ENCODE data around the gene TBCA.
"Not testable (repeated sequence)": the region's sequence is repeated elsewhere in the genome, so short reads cannot be mapped to it uniquely, and the experiment has no call there.

TBCA gene

DNA sequence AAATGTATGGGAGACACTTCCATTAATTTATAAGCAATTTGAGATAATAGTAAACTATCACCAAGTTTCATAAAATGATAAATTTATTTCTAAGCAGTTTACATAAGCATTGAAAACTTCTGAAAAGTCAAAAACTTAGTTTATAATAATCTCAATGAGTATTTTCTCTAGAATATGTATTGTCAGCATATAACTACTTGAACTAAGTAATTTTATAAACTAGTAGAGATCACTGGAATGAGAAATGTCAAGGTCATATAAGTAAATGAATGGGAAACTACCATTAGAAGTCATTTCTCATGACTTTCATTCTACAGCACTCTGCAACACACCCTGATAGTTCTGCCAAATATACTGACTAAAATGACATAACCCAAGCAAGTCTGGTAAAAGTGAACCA, 3.4 kb downstream of the TBCA start:
- DNase-seq: no peak

DNA sequence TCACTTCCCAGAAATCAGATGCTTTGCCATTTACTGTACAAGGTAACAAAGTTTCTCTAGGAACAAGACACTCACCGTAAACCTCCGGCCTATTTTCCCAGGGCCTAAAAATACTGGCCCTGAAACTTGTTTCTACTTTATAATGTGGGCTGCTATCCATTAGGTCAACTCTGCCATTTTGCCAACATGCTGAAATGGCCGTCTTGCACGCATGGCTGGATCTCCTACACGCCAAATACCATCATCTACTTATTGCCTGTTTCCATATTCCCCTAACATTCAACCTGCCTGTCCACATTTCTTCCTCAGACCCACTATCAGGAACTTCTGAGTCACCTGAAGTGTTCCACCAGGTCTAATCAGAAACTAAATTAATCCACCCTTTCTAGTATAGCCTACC, 4.7 kb downstream of the TBCA start:
- DNase-seq: no peak

DNA sequence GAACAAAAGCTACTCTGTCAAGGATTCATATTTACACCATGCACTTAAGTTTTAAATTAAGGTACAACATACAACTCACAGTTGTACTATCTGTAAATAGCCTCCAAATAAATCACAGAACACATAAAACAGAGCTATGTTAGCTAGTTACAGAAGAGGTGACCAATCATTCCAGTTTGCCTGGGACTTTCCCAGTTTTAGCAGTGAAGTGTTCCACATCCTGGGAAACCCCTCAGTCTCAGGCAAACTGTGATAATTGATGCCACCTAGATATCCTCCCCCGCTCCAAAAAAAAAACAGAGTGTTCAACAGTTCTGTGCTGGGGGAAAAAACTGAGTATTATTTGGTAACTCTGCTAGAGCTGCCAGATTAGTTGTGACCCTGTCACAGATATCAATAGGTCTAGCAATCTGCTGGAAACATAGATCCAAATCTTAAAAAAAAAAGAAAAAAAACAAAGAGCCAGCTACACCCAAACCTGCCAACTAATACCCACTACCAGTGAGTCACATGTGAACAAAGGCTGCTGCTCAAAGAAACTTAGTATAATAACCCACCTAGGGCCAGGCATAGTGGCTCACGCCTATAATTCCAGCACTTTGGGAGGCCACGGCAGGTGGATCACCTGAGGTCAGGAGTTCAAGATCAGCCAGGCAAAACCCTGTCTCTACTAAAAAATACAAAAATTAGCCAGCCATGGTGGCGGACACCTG, 5.7 kb downstream of the TBCA start:
- no peak for DNase-seq

DNA sequence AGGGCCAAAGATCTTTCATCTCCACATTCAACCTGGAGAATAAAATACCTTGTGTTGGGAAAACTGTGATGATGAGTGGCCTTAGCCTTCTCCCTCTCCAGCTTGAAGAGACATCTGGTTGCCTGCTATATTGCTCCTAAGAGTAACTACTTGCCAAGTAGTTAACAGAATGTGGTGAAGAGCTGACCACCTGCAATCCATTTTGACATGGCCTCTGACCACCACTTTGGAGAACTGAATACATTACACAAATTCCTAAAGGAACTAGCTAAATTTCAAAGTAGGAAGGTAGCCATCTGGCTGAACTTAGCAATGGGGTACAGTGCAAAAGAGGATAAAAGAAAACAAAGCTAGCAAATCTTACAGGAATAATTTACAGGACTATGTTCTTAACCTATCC, 7.2 kb downstream of the TBCA start:
- no peak for DNase-seq

DNA sequence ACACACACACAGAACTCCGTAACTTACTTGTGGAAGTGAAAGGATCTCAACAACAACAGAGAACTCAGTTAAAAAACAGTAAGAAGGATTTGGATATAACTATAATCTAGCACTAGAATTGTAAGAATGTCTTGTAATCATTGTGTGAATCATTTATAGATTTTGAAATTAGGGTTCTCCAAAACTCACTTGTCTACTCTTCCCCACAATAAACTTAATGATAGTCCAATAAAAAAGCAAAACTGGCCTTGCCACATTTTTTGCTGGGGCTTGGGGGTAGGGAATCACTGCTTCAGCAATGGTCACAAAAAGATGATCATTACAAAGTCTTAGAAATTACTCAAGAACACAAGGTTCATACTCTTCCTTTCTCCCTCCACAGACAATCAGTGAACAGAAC, 8.8 kb downstream of the TBCA start:
- no peak for DNase-seq

DNA sequence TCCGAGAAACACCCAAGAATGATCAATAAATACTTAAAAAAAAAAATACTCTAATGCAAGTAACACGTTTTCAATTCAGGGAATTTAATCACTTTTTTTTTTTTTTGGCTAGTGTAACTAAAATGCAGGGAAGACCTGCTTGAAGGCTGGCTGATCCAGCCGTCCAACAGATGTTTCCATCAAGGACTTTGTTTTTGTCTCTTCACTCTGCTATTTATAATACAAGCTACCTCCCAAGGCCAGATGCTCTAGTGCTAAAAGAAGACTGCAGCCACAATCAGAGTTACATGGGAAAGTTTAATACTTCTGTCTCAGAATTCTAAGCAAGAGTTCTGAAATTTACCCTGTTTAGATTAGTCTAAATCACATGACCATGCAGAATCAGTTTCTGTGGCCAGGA, 14.5 kb downstream of the TBCA start:
- no peak for DNase-seq

DNA sequence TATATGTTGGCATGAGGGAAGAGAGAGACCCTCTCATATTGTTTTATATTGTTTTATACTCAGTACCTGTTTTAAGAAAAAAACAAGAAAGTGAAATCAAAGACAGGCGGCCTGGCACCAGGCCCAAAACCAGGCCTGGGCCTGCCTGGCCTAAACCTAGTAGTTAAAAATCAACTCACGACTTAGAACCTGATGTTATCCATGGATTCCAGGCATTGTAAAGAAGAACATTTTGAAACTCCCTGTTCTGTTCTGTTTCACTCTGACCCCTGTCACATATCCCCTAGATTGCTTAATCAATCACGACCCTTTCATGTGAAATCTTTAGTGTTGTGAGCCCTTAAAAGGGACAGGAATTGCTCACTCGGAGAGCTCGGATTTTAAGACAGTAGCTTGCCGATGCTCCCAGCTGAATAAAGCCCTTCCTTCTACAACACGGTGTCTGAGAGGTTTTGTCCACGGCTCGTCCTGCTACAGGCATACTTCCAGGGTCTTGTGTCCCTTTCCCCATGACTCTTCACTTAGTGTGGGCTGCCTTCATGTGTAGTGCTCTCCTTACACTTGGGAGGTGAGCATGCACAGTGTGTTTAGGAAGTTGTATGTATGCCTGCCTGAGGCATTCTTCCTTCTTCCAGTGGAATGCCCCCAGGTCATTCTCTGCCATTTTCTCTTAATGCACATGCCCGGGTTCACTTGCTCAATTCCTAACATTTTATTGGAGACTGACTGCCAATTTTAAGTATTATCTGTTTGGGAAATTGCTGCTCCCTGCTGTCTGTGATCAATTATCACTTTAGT, 17.8 kb downstream of the TBCA start:
- no peak for DNase-seq

DNA sequence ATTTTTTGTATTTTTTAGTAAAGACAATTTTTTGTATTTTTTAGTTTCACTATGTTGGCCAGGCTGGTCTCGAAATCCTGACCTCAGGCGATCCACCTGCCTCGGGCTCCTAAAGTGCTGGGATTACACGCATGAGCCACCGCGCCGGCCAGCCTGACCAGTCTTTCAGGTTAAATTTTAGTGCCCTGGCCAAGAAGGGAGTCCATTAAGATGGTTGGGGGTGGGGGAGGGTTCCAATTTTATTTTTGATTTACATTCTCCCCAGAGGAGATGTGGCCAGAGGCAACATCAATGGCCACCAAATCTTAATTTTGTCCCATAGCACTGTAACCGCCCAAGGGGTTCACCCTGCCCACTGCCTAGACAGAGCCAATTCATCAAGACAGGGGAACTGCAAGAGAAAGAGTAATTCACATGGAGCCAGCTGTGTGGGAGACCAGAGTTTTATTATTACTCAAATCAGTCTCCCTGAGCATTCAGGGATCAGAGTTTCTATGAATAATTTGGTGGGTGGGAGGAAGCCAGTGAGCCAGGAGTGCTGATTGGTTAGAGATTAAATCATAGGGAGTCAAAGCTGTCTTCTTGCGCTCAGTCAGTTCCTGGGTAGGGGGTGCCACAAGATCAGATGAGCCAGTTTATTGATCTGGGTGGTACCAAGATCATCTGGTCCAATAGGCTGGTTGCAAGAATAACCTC, 24.7 kb downstream of the TBCA start:
- DNase-seq: no peak

DNA sequence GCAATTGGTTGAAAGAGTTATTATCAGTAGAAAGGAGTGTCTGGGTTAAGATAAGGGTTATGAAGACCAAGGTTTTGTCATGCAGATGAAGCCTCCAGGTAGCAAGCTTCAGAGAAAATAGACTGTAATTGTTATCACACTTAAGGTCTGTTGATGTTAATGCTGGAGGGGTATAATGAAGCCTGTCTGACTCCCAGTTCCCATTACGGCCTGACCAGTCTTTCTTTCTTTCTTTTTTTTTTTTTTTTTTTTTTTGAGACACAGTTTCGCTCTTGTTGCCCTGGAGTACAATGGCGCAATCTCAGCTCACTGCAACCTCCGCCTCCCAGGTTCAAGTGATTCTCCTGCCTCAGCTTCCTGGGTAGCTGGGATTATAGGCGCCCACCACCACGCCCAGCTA, 25.2 kb downstream of the TBCA start:
- not testable (repeated sequence) for DNase-seq

DNA sequence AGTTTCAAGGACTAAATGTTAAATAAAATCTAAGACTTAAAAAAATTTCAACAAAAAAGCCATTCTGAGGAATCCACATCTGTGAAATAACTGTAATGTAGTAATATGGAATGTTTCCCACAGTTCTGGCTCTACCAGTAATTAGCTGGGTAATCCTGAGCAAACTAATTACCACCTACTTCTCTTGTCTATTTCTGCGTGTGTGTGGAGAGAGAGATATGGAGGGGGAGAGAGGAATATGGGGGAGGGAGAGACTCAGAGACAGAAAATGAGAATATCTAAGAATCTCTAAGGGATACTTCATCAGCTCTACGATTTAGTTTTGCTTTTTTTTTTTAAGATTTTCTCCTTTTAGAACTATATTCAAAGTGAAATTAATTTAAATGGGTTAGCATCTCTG, 28.0 kb downstream of the TBCA start:
- DNase-seq: no peak

DNA sequence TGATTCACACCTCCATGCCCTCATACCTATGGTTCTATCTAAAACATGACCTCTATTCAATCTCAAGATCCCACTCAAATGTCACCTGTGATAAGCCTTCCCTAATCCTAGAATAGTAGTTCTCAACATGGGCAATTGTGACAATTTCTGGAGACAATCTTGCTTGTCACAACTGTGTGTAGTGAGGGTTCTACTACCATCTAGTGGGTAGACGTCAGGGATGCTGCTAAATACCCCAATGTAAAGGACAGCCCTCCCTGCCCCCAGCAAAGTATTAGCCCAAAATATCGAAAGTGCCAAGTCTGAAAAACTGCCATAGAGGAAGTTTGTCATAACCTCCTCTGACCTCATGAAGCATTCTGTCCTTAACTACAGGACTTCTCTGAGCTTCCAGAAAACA, 32.0 kb downstream of the TBCA start:
- DNase-seq: no peak

DNA sequence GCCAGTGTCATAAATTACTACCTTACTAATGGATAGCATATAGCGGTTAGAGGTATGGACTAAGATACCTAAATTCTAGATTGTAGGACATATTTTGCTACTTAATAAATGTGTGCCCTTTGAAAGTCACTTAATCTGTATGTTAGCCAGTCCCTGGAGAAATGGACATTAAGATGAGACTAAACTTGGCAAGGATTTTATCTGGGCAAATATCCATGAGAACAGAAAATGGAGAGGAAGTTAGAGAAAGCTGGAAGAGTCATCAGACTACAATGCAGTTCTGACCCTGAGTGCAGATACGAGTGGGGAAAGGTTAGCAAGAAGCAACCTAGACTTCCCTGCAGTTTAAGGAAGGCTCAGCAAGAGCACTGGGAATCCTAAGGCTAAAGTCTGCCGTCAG, 33.0 kb downstream of the TBCA start:
- no peak for DNase-seq

DNA sequence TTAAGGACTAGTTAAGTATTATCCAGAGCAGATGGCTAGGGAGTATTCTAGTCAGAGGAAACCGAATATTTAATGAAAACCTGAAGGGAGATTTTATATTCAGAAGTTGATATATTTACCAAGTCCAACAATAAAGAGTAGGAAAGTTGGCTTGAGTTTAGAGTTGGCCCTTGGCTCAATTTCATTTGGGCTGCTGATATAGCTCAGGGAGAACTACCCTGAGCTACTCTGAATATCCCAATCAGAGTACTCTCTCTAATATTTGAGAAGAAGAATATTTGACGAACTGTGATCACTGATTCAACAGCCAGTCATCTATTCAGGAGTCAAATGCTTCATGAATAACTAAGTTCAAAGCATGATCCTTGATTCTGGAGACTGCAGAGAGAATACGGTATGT, 34.5 kb downstream of the TBCA start:
- no peak for DNase-seq

DNA sequence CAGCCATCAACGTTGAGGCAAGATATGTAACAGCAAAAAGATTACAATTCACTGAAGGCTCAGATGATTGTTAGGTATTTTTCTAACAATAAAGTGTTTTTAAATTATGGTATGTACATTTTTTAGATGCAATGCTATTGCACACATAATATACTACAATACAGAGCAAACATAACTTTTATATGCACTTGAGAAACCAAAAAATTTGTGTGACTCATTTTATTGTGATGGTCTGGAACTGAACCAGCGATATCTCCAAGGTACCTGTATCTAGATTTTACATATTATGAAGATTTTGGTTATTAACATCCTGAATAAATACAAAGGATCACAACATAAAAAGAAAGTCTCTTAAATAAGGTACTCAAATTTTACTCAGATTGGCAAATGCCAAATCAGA, 41.3 kb downstream of the TBCA start:
- no peak for DNase-seq

DNA sequence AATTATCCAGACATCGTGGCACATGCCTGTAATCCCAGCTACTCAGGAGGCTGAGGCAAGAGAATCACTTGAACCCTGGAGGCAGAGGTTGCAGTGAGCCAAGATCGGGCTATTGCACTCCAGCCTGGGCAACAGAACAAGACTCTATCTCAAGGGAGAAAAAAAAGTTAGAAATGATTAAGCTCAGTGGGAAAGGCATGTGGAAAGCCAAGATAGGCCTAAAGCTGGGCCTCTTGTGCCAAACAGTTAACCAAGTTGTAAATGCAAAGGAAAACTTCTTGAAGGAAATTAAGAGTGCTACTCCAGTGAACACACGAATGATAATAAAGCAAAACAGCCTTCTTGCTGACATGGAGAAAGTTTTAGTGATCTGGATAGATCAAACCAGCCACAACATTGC, 43.0 kb downstream of the TBCA start:
- DNase-seq: no peak

DNA sequence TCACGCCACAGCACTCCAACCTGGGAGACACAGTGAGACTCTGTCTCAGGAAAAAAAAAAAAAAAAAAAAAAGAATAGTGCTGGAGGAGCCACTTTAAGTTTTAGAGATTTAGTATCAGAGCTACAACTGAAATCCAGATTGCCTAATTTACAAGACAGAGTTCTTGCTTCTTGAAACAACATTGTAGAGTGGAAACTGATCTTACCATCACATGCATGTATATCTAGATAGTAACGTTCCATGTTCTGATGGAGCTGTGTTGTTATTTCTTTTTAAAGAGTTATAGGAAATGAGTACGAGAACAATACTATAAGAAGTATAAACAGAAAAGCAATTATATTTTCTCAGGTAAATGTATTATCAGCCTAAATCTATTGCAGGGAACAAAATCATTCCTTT, 48.9 kb downstream of the TBCA start:
- DNase-seq: no peak

DNA sequence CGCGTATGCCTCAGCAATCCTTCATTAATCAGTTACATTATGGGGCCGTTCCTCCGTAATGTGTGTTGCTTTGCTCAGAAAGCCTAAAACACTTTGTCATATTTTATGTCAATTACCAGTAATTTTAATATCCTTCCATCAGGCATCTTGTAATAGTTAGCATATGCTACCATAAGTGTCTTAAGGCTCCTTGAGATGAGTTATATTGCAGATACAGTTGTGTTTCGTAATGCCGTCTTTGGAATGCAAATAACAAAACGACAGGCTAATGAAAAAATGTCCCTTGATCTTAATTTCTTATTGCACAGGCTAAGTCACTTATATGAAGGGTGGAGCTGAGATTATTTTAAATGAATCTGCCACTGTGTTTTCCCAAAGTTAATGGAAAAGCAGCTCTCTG, 50.5 kb downstream of the TBCA start:
- DNase-seq: no peak

DNA sequence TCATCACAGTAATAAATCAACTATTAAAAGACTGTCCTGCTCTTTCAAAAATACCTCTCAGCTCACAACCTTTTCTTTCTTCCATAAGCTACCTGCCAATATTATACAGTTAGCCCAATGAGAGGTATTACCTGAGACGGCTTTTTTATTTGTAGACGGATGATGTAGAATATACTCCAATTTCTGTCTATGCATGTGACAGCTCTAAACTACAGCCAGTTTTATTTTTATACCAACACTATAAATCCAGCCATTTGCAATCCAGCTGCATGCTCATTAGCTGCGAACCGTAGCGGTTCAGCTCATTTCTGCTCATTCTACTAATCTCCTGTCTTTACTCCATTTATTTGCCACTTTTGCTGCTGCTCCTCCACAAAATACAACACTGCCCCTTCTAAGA, 51.2 kb downstream of the TBCA start:
- no peak for DNase-seq

DNA sequence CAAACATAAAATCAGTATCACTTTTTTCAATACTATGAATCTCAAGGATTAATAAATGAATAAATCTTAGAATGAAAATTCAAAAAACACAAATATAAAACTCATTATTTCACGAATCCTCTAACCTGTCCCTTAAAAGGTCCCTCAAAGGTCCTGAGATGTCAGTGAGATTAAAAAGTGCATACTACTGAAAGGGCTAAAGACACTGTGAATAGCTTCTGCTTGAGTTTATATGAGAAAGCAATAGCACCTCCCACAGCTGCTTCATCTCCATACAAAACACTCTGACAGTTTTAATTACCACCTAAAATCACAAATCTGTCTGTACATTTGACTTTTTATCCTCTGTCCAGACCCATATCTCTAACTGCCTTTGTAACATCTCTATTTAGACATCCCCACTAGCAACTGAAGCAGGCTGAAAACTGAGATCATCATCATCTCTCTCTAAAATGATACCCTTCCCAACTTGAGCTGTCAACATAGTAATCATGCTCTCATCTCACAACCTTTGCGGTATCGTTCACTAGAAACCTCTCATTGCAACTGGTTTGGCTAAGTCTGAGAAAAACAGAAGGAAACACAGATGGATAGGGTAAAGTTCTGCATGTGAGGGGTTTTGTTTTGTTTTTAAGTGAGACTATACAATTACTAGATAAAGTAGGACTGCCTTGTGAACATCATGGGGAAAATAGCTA, 56.3 kb downstream of the TBCA start:
- DNase-seq: no peak

DNA sequence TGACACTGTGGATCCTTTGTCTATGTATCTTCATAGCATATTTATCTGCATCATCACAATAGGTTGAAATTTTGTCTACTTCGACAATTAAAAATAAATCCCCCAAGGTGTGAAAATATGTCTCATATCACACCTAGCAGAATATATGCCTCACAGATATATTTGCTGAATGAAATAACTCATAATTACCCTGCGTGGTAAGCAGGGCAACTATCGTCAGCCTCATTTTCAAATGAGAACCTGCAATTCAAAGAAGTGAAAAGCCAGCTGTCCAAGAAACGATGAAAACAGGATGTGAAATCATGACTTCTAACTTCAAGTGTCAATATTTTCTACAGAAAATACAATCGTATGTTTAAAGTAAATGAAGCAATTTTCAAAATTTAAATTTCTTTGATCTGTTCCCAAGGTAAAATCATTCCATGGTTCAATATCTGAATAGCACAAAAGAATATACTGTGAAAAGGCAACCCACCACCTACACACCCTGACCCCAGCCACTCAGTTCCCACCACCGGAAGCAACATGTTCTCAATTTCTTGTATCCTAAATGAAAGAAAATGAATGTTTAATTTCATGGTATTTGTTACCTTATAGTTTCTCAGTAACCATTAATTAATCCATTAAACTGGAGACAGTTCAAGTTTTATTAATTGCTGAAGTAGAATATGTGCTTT, 57.1 kb downstream of the TBCA start:
- no peak for DNase-seq

DNA sequence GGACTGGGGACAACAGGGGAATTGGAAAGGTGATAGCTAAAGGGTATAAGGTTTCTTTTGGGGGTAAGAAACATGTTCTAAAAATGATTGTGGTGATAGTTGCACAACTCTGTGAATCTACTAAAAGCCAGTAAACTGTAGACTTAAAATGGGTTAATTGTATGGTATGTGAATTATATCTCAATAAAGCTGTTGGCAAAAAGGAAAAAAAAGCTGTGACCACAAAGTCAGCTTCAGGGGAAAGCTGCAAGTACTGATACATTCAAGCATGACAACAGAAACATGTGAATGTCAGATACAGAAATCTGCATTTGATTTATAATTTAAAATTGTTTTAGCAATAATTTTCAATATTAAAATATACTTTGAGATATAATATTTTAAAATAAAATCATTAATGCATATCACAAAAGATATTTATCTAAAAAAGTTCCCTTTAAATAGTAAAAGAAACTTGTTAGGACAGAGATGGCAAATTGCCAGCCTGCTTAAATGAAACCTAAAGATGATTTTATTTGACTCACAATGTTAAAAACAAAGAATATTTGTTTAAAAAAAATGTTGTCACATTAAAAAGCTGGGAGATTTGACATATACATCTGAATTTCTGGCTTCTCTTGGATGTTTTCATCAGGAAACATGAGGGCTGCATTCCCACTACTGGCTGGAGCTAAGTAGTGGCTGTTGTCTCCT, 66.0 kb downstream of the TBCA start:
- no peak for DNase-seq

DNA sequence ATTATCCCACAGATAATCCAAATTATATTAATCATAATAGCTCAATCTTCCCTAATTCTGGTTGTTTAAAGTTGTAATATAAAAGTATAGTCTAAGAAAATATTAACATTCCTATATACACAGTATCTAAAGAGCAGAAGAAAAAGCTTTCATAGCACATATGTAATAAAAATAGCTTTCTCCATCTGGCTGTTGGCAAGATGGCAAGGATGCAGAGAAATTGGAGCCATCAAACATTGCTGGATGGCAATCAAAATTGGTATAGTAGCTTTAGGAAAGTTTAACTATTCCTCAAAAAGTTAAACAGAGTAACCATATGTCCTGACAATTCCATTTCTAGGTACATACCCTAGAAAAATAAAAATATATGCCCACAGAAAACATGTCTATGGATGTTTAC, 66.8 kb downstream of the TBCA start:
- no peak for DNase-seq

Data from activated CD4-positive, CD25-positive, alpha-beta regulatory T cell (primary cell).